NCI-H1930 (cell line): Measurements from ENCODE around the gene APBB2.
"Not testable (repeated sequence)": the region's sequence is repeated elsewhere in the genome, so short reads cannot be mapped to it uniquely, and the experiment has no call there.

Experiments used
- DNase-seq, 2 experiments: peaks; one replicate each; lab custom pipeline; 2025; lab: John Stamatoyannopoulos, UW

The APBB2 gene

GRCh38 chr4:41060352-41061334 is 153.7 kb downstream of the APBB2 start:
- DNase-seq, result no peak

- DNase-seq, result not testable (repeated sequence)
These were observed 154.9 kb downstream of the APBB2 start for GRCh38 chr4:41059411-41059810.

DNA sequence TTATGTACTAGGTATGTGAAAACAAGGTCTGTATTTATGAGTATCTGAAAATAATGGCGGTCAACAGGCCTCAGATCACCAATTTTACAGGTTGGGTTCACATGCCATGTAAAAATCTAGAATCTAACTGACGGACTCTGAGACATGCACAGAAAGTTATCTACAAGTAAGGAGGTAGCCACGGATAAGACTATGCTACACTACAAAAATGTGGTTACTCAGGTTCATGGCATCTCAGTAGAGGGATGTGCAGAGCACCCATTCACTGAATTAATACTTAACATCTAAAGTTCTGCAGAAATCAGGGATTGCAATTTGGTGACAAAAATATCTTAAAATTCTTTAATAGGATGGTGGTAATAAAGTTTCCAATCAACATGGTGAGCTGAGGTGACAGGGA is 155.9 kb downstream of the APBB2 start:
- no peak for DNase-seq

DNA sequence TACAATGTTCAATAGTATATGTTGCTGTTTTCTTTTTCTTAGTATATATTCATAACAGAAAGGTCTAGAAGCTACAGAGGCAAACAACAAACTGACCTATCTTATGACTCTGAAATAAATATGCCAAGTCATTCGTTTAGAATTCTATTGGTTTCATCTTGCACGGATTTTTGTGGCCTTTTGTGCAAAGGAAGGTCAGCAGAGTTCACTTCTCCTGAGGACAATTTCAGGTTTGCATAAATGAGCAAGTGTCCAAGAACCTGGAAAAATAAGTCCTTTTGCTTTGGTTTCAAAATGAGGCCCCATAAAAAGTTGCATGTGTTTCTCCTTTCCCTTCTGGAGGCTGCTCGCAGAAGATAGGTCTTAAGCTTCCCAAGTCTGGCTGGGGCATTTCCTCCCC is 156.9 kb downstream of the APBB2 start:
- DNase-seq, result no peak

DNA sequence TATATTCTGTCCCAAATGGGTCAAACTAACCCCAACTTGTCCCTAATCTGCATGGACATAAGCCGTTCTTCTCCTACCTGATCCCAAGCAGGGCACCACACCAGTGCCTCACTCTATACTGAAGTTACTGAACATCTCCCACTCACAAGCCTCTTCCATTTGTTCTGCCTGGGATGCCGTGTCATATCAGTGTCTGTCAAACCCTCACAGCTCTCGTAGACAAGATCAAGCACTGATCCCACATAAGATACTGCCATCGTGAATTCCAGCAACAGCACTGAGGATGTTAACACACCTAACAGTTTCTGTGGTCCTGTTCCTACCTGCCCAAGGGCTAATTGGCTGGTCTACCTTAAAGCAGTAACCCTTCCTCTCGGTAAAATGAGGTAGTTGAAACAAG is 162.1 kb downstream of the APBB2 start:
- DNase-seq, result no peak

DNA sequence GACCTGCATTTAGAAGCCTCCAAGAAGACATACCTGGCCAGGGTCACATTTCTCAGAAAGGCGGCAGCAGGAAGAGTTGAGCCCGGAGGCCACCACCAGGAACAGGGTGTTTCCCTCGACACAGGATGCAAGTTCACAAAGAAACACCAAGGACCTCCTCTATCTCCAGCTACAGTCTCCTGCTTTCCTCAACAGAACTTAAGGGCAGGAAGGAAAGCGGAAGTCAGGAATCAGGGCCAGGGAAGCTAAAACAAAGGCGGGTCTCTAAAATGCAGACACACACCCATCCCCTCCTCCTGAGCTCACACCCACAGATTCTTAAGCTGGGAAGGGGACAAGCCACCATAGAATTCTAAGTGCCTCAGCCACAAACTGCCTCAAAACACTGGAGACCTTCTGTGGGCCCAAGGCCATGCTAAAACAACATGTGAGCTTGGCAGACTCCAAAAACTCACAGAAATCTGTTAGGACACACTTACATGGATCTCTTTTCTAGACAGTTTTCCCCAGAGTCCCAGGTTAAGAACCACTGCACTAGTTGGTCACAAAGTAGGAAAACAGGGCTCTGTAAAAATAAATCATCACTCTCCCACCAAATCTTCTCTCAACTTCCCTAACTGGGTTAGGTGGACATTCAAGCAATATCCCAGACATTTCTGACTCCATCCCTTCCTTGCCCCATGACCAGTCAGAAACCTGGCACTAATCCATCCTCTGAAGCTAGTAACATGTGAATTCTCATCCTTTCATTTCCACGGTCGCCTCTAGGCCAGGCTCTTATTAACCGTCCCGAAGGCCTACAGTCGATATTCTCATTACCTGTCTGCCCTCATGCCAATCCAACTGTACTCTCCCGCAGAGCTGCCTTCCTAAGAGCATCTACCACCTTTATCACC is 163.2 kb downstream of the APBB2 start:
- no peak for DNase-seq

- no peak for DNase-seq
These were observed 164.2 kb downstream of the APBB2 start for GRCh38 chr4:41050116-41050515.

DNA sequence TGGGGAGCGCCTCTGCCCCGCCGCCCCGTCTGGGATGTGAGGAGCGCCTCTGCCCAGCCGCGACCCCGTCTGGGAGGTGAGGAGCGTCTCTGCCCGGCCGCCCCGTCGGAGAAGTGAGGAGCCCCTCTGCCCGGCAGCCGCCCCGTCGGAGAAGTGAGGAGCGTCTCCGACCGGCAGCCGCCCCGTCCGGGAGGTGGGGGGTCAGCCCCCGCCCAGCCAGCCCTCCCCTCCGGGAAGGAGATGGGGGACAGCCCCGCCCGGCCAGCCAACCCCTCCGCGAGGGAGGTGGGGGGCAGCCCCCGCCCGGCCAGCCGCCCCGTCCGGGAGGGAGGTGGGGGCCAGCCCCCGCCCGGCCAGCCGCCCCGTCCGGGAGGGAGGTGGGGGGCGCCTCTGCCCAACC is 165.2 kb downstream of the APBB2 start:
- not testable (repeated sequence) for DNase-seq

- no peak for DNase-seq
These were observed 169.6 kb downstream of the APBB2 start for GRCh38 chr4:41044791-41045190.

DNA sequence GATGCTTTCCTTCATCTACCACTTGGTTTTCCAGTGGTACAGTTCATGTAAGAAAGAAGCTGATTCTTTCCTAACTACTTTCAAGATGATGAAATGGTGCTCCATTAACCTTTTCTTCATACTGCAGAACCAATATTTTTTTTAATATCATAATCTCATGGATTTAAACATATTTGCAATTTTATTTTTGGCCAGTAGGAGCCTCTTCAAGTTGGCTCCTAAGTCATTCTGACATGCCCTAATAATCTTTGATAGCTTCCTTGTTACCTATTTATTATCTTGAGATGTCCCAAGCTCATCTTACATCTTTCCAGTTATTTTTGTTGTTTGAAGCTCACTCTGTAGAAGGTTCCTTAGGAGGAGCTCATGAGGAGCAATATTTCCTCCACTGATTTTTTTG is 170.2 kb downstream of the APBB2 start:
- no peak for DNase-seq

DNA sequence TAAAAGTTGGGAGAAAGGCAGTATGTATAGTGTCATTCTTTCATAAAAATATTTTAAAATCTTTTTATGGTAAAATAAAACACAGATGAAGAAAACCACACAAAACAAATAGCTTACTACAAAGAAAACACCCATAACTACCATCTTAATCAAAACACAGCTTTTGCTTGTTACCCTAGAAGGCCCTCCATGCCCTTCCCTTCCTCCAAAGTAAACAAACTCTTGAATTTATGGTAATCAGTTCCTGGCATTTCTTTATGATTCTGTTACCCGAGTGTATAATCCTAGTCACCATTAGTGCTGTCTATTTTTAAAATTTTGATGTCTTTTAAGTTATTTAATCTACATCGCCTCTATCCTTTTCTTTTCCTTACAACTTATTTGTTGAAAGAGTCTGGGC is 170.9 kb downstream of the APBB2 start:
- DNase-seq, result no peak

DNA sequence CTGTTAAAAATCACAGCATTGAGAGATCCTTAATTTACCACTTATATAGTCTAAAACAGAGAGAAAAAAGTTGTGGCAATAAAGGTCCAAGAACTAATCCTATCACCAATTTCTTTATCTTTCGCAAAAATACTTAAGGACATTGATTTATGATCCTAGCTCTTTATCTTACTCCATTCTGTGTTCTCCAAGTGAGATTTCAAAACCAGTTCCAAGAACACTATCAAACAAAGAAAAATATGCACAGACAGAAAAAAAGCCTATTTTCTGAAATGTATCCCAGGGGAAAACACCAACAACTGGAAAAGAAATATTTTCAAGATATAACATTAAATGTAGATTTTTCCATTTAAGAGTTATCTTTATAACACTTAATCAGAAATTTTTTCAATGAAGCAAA is 172.8 kb downstream of the APBB2 start:
- no peak for DNase-seq

- no peak for DNase-seq
These were observed 175.0 kb downstream of the APBB2 start for GRCh38 chr4:41039317-41039716.

GRCh38 chr4:41038304-41038703 is 176.0 kb downstream of the APBB2 start:
- no peak for DNase-seq

DNA sequence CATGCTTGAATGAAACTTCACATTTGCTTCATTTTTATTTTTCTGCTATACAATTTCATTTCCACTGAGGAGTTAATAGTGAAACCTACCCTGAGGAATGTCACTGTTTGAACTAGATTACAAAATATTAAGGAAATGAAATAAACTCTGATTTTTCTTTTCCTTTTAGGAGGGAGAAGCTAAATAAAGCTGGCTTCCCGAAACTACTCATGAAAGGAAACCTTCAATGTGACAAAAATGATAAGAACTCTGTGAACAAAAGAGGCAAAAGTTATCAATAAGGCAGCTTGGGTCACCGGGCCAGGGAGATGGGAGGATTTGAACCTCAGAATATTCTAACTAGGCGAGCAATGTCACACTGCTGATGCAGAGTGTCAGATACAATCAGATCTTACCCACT is 185.2 kb downstream of the APBB2 start:
- no peak for DNase-seq

DNA sequence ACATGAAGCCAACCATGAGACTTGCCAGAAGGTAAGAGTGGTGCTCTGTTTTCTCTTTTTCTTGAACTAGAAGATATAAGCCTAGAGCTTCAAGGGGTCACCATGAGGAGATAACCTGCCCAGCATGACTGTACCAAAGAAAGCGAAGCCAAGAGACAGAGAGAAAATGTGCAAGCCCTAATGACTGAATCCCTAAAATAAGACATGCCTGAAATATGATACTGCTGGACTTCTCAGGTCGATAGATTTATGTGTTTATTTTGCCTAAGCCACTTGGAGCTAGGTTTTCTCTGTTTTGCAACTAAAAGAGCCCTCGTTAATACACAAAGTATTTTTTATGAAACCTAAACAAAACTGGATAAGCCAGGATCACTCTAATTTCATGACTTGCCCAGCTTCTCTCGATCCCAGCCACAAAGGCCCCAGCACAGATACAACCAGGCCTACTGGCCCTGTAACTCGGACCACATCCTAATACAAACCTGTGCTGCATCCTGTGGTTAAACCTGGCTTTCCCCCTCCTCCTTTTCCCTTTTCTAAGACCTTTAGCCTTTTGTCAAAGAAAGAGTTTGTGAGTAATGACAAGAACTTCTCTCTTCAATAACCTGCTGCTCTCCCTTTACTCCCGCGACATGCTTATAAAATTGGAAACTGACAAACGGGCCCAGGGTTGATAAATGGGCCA is 185.8 kb downstream of the APBB2 start:
- DNase-seq, result no peak

- DNase-seq, result no peak
These were observed 187.4 kb downstream of the APBB2 start for GRCh38 chr4:41026971-41027370.

DNA sequence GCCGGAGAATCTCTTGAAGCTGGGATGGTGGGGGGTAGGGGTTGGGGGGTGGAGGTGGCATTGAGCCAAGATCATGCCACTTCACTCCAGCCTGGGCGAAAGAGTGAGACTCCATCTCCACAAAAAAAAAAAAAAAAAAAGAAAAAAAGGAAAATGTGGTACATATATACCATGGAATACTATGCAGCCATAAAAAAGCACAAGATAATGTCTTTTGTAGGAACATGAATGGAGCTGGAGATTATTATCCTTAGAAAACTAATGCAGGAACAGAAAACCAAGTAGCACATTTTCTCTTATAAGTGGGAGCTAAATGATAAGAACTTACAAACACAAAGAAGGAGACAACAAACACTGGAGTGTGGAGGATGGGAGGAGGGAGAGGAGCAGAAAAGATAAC is 188.5 kb downstream of the APBB2 start:
- no peak for DNase-seq

DNA sequence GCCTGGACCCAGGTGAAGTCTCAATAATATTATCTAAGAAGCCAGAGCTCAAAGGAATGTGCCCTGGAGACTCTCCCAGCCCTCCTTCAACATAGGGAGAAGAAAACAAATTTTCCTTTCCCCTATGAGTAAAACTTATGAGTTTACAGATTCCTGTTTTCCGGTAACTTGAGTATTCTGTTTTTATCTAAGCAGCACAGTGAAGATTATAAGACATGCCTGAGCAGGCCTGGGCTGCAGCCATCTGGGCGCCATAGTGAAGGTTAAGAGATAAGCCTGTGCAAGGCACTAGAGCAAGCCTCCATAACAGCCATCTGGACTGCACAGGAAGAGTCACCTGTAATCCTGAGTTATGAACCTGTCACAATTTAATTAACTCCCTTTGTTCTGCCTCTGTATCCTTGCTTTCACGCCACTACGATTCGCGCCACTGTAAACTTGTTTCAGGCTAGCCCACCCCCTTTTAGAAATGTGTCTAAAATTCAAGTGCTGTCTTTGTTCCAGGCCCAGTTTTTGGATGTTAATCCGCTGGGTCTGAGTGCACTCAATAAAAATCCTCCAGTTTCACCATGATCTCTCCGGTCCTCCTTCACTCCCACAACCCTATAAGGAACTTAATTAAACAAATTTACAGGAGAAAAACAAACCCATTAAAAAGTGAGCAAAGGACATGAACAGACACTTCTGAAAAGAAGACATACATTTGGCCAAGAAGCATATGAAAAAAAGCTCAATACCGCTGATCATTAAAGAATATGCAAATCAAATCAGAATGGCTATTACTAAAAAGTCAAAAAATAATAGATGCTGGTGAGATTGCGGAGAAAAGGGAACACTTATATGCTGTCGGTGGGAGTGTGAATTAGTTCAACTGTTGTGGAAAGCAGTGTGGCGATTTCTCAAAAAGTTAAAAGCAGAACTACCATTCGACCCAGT is 189.5 kb downstream of the APBB2 start:
- DNase-seq, result peak in 1 of 2 experiments; percentile 1

DNA sequence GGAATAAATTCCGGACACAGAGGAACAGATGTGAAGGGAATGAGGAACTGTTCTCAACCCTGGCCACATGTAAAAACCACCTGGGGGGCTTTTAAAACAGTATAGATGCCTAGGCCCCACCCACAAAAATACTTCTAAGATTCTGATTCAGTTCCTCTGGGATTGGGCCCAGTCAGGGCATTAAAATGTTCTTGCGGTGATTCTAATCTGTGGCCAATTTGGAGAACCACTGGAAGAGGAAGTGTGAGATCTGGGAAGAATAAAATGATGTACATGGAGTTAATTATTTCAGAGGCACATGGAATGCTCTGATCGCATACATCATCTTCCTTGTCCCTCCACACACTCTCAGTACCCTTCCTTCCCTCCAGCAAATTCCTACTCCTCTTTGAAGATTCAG is 192.2 kb downstream of the APBB2 start:
- no peak for DNase-seq

GRCh38 chr4:41015016-41015675 is 199.2 kb downstream of the APBB2 start:
- DNase-seq, result no peak
